ENCODE results near the gene MSH3.
"Not testable (repeated sequence)": the region's sequence is repeated elsewhere in the genome, so short reads cannot be mapped to it uniquely, and the experiment has no call there.

The MSH3 gene

DNA sequence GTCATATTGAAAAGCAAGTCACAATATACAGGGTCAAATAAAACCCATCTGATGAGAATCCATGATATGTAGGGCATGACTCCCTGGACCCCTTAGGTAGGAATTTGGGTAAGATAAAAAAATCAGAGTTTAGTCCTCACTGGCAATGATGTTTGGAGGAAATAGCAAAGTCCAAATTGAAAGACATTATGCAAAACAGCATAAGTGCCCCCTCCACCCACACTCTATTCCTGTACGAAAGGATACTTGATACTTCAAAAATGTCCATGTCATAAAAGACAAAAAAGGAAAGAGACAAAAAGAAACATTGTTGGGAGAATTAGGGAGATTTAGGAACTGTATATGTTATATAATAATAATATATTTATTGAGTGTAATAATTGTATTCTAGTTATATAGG lies 209.7 kb downstream of the MSH3 start:
- DNase-seq: no peak

DNA sequence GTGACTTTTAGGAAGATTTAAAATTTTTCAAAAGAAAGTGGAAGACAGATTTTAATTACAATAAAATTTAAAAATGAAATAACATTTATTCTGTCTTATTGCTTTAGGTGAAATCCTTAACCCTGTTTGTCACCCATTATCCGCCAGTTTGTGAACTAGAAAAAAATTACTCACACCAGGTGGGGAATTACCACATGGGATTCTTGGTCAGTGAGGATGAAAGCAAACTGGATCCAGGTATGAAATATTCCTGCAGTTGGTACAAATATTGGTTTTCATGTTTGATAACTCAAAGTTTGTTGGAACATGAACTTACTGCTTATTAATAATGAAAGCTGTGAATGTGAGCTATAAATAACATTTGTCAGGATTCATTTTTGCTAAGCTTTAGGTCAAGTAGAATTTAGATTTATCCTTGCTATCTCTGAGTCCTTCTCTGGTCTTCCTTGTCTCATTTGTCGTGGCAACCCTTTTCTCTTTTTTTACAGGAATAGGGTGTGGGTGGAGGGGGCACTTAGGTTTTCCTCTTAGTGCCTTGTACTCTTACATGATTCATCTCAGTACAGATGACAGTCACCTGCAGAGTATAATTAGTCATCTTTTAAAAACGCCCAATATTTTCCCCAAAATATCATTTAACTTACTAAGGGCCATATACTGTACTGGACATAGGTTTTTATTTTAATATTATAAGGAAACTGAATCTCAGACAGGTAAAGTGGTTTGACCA lies 210.4 kb downstream of the MSH3 start:
- DNase-seq: no peak

DNA sequence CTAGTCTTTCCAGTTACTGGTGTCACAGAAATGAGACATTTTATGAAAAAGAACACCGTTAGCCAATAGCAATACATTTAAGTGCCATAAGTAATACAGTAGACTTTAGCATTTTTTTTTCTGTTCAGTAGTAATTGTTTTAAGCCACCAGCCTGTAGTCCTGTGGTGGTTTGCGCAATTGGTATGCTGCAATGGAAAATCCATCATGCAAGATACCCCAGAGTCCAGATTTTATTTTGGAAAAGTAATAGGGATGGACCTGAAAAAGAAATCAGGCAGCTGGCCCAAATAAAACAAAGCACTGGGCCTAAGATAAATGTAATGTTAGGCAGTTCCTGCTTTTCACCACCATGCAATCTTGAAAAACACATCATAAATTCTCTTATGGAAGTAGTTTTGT lies 211.1 kb downstream of the MSH3 start:
- no peak for DNase-seq

DNA sequence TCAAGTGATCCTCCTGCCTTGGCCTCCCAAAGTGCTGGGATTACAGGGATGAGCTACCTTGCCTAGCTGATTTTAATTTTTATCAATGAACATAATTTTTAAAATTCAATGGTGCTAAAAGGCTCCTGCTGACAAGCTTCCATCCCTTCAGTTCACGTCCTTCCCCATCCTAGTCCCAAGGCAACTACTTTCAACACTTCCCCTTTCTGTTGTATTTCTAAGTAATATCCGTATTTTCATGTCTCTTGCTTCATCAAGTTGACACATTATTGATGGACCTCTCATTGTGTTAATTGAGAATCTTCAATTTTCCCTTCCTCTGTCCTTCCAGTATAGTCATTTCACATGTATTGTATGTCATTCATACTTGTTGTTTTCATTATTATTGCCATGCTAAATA lies 211.9 kb downstream of the MSH3 start:
- DNase-seq: no peak

- no peak for DNase-seq
Measured at GRCh38 chr5:80867233-80867632, 212.8 kb downstream of the MSH3 start.

DNA sequence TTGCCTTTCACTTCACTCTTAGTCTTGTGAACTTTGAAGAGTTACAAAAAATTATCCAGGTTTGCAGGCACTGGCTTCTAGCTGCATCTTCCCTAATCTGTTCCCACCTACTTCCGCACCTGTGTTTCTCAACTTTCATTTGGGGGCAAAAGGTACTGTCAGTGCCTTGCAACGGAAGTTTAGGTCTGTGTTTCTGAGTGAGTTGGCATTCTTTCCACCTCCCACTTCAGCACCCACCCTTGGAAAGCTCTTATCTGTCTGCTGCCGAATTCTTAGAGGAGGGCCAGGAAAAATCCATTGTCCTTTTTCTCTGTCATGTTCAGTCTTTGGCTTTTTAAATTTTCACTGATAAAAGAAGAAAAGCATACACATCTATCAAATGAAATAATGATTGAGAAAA lies 216.0 kb downstream of the MSH3 start:
- DNase-seq: no peak

DNA sequence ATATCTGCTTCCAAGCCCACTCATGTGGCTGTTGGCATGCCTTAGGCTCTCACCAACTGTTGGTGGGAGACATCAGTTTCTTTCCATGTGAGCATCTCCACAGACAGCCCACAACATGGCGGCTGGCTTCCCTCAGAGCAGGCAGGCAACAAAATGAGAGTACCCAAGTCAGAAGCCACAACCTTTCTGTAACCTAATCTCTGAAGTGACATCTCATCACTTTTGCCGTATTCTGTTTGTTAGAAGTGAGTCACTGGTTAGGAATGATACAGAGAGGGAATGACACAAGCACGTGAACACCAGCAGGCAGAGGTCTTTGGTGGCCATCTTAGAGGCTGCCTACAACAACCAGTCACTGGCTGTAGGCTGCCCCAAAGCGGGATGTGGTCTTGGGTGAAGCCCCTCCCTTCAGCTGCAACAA lies 217.1 kb downstream of the MSH3 start:
- DNase-seq: no peak

GRCh38 chr5:80874162-80874561 lies 219.7 kb downstream of the MSH3 start:
- no peak for DNase-seq

GRCh38 chr5:80877592-80877991 lies 223.1 kb downstream of the MSH3 start:
- DNase-seq: no peak

- DNase-seq: no peak
Measured at GRCh38 chr5:80881726-80882125, 227.3 kb downstream of the MSH3 start.

DNA sequence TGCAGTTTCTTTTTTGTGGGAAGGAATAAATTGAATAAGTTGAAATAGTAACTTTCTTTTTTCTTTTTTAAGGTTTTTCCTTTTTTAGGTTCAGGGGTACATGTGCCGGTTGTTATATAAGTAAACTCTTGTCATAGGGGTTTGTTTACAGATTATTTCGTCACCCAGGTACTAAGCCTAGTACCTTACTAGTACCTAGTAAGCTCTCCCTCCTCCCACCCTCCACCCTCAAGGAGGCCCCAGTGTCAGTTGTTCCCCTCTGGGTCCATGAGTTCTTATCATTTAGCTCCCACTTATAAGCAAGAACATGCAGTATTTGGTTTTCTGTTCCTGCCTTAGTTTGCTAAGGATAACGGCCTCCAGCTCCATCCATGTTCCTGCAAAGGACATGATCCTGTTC lies 228.9 kb downstream of the MSH3 start:
- DNase-seq: not testable (repeated sequence)

DNA sequence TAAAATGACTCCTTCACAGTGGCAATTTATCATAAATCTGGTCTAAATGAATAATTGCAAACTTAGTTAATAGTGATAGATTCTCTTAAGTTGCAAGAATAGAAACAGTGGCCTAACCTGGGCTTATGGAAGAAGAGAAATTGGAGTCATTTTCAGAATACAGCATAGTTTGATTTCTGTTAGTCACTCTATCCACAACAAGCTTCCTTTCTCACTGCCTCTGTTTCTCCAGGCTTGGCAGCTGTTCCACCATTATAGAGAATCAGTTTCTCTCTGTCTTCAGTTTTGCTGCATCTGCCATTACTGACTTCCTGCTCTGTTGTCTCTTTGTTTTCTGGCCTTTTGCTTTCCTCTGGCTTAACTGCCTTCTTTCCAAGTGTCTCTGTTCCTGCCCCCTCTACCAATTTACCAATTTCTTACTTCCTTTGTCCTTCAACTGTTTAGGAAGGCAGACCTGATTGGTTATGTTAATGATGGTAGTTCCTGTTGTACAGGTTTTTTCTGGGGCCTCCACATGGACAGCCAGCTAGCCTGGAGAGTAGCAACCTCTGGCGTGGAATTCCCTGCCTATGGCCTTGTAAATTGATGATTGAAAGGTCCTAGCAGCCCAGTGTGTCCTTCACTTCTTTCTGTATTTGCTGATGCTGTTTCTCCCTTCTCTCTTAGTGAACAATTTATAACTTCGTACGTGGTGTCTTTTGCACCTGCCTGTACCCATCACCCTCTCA lies 229.8 kb downstream of the MSH3 start:
- DNase-seq: no peak

DNA sequence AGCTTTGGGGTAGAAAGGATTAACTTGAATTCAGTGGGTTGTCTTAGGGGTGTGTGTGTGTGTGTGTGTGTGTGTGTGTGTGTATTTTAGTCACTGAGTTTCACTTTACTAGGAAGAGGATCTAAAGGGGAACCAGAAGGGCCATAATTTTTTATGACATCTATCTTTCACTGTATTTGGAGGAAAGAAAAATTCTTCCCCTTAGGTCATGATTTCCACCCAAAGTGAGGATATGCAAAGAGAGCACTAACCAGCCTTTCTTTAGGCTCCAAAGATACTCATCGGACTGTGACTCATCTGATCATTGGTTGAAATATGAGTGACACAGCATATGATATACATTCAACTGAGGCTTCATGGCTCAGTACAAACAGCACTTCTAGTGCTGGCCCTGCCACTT lies 230.5 kb downstream of the MSH3 start:
- no peak for DNase-seq

GRCh38 chr5:80885396-80886000 lies 231.0 kb downstream of the MSH3 start:
- DNase-seq: no peak

DNA sequence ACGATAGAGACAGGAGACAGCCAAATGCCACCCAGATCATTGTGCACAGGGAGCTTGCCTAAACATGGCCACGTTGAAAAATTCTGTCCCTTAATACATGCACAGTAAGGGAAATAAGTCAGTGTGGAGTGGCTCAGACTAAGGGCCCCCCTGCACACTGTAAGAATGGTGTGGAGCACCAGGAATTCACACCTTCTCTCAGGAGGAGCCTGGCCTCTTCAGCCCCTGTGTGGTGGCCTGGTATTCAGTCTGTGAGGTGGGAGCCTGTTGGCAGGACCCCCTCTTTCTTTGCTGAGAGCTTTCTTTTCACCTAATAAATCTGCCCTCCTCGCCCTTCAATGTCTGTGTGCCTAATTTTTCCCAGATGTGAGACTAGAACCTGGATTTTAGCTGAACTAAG lies 239.6 kb downstream of the MSH3 start:
- DNase-seq: no peak

- no peak for DNase-seq
Measured at GRCh38 chr5:80895523-80895922, 241.1 kb downstream of the MSH3 start.

GRCh38 chr5:80902624-80903023 lies 248.2 kb downstream of the MSH3 start:
- DNase-seq: not testable (repeated sequence)

GRCh38 chr5:80904533-80905187 lies 250.2 kb downstream of the MSH3 start:
- DNase-seq: no peak

DNA sequence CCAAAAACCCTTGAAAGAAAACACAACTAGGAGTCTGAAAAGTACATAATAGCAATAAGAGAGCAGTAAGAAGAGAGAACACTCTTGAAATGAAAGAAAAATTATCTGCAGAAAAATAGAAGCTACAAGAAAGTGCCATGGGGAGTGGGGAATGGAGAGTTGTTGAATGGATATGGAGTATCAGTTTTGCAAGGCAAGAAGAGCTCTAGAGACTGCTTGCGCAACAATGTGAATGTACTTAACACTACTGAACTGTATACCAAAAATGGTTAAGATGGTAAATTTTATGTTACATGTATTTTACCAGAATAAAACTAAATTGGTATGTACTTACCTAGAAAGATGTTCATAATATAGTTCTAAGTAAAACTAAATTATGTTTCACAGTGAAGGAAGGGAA lies 251.0 kb downstream of the MSH3 start:
- no peak for DNase-seq

GRCh38 chr5:80912479-80912878 lies 258.0 kb downstream of the MSH3 start:
- DNase-seq: no peak

- no peak for DNase-seq
Measured at GRCh38 chr5:80915716-80916115, 261.3 kb downstream of the MSH3 start.

DNA sequence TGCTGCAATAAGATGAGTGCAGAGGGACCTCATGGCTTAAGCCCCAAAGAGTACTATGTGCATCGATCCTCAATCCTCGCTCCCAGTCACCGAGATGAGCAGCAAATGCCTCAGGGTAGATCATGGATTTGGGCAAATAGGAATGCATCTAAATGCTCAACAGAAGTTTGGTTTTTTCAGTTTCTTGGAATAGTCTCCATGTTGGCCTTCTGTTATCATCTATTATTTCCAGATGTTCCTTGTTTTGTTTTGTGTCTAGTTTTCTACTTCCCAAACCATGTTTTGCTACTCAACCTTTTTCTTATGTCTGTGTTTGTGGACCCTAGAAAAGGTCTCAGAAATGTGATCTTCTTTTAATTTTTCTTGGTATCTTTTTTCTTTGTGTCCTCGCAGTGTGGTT lies 262.2 kb downstream of the MSH3 start:
- DNase-seq: no peak

- DNase-seq: no peak
Measured at GRCh38 chr5:80917631-80918030, 263.2 kb downstream of the MSH3 start.

All from NCI-H1694 (cell line).